Keratinocyte (primary cell): Measurements from ENCODE around the gene OSGIN1.

Experiments used
- EZH2 ChIP-seq: IDR thresholded peaks from one replicate; pipeline ENCODE4 v1.6.1; 2012; ENCODE audit warnings: inconsistent platforms, mild to moderate bottlenecking, low read length, moderate library complexity
- TF ChIP-seq, protein P1 (sequence below), 3 experiments: IDR thresholded peaks in 1 of 3; conservative IDR thresholded peaks in 1 of 3; optimal IDR thresholded peaks in 1 of 3; 2 replicates in 2 of 3; 3 replicates in 1 of 3; pipeline versions ENCODE3 to v1.5.1; 2011; ENCODE audit warnings: low read length in 3 of 3, mild to moderate bottlenecking in 3 of 3, moderate library complexity in 2 of 3, control low read depth in 1 of 3, inconsistent platforms in 1 of 3; ENCODE audit not compliant: insufficient read depth in 2 of 3; ENCODE audit errors: extremely low read depth in 1 of 3

DNA sequence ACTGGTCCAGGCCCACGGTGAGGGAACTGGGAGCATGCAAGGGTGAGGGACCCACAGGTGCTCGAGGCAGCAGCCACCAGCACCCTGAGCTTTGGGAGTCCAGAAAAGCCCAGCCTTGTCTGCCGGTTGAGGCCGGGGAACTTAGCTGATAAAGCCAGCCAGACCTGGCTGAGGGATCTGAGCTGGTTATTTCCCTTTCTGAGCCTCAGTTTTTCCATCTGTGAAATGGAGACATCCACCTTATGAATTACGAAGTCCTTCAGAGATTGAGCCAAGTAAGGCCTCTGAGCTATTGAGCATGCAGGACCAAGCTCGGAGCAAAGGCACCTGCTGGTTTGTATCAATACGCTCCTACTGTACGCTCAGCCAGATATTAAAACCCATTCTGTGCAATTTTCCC, 28.8 kb downstream of the OSGIN1 start:
- TF ChIP-seq, protein P1, sequence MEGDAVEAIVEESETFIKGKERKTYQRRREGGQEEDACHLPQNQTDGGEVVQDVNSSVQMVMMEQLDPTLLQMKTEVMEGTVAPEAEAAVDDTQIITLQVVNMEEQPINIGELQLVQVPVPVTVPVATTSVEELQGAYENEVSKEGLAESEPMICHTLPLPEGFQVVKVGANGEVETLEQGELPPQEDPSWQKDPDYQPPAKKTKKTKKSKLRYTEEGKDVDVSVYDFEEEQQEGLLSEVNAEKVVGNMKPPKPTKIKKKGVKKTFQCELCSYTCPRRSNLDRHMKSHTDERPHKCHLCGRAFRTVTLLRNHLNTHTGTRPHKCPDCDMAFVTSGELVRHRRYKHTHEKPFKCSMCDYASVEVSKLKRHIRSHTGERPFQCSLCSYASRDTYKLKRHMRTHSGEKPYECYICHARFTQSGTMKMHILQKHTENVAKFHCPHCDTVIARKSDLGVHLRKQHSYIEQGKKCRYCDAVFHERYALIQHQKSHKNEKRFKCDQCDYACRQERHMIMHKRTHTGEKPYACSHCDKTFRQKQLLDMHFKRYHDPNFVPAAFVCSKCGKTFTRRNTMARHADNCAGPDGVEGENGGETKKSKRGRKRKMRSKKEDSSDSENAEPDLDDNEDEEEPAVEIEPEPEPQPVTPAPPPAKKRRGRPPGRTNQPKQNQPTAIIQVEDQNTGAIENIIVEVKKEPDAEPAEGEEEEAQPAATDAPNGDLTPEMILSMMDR (optimal IDR thresholded peaks at IDR 0.05 in 1 of 3, IDR thresholded peaks at IDR 0.05 in 1 of 3, conservative IDR thresholded peaks at IDR 0.05 in 1 of 3; ENCODE audit: extremely low read depth in 1 of 3, insufficient read depth in 2 of 3, low read length in 3 of 3) = no peak
- no peak for TF ChIP-seq EZH2
